Muscle layer of duodenum (tissue), 2 donors: ENCODE measurements around the gene CYP11A1.

Source experiments
- H3K27ac ChIP-seq: one replicate; pipeline ENCODE4 v1.7.0; 2013; ENCODE audit warnings: mild to moderate bottlenecking, low read length
- H3K27me3 ChIP-seq: one replicate; pipeline ENCODE4 v1.7.0; 2013; ENCODE audit warnings: low read depth, mild to moderate bottlenecking, control low read depth, low read length
- H3K36me3 ChIP-seq, 2 donors: one replicate each; pipeline ENCODE4 v1.7.0; 2013; ENCODE audit warnings: low read length in 2 of 2, control low read depth in 1 of 2, mild to moderate bottlenecking in 1 of 2; ENCODE audit not compliant: insufficient read depth in 2 of 2, control insufficient read depth in 1 of 2
- H3K4me1 ChIP-seq, 2 donors: one replicate each; pipeline ENCODE4 v1.7.0; 2013; ENCODE audit warnings: low read length in 2 of 2, mild to moderate bottlenecking in 2 of 2, control low read depth in 1 of 2, moderate library complexity in 1 of 2; ENCODE audit not compliant: insufficient read depth in 2 of 2, control insufficient read depth in 1 of 2
- H3K4me3 ChIP-seq, 2 donors: one replicate each; pipeline ENCODE4 v1.7.0; 2013; ENCODE audit warnings: low read length in 2 of 2, low read depth in 1 of 2, mild to moderate bottlenecking in 1 of 2
- H3K9me3 ChIP-seq, 2 donors: one replicate each; pipeline ENCODE4 v1.7.0; 2013; ENCODE audit warnings: low read length in 2 of 2, control low read depth in 1 of 2, mild to moderate bottlenecking in 1 of 2; ENCODE audit not compliant: control insufficient read depth in 1 of 2
- donor health status: healthy.

Gene CYP11A1

GRCh38 chr15:74349241-74349778, 18.1 kb downstream of the CYP11A1 start:
- no peaks in the 10 kb centered on the region for H3K9me3 ChIP-seq
- no peak overlapping the region for H3K4me3 ChIP-seq
- H3K4me1 ChIP-seq: no peaks in the 10 kb centered on the region
- H3K27me3 ChIP-seq: no peaks in the 10 kb centered on the region
- no peaks in the 10 kb centered on the region for H3K36me3 ChIP-seq
- no peak overlapping the region for H3K27ac ChIP-seq

- no peaks in the 10 kb centered on the region for H3K27me3 ChIP-seq
- no peaks in the 10 kb centered on the region for H3K36me3 ChIP-seq
- H3K4me3 ChIP-seq: no peak overlapping the region
- no peaks in the 10 kb centered on the region for H3K4me1 ChIP-seq
- no peak overlapping the region for H3K27ac ChIP-seq
- no peaks in the 10 kb centered on the region for H3K9me3 ChIP-seq
Measured at GRCh38 chr15:74347757-74348250, 19.6 kb downstream of the CYP11A1 start.

- no peaks in the 10 kb centered on the region for H3K27me3 ChIP-seq
- no peaks in the 10 kb centered on the region for H3K4me1 ChIP-seq
- no peak overlapping the region for H3K27ac ChIP-seq
- H3K36me3 ChIP-seq: no peaks in the 10 kb centered on the region
- no peaks in the 10 kb centered on the region for H3K9me3 ChIP-seq
- no peak overlapping the region for H3K4me3 ChIP-seq
Measured at GRCh38 chr15:74345051-74345450, 22.4 kb downstream of the CYP11A1 start.

GRCh38 chr15:74343797-74344127, 23.7 kb downstream of the CYP11A1 start:
- H3K27ac ChIP-seq: no peak overlapping the region
- H3K4me1 ChIP-seq: no peaks in the 10 kb centered on the region
- no peaks in the 10 kb centered on the region for H3K9me3 ChIP-seq
- H3K27me3 ChIP-seq: no peaks in the 10 kb centered on the region
- H3K36me3 ChIP-seq: no peaks in the 10 kb centered on the region
- H3K4me3 ChIP-seq: no peak overlapping the region

- no peaks in the 10 kb centered on the region for H3K9me3 ChIP-seq
- no peaks in the 10 kb centered on the region for H3K4me1 ChIP-seq
- no peak overlapping the region for H3K27ac ChIP-seq
- no peaks in the 10 kb centered on the region for H3K27me3 ChIP-seq
- H3K36me3 ChIP-seq: no peaks in the 10 kb centered on the region
- H3K4me3 ChIP-seq: no peak overlapping the region
Measured at GRCh38 chr15:74343127-74343796, 24.2 kb downstream of the CYP11A1 start.

GRCh38 chr15:74340150-74340549, 27.3 kb downstream of the CYP11A1 start:
- H3K9me3 ChIP-seq: no peaks in the 10 kb centered on the region

GRCh38 chr15:74339371-74339770, 28.1 kb downstream of the CYP11A1 start:
- Histone ChIP-seq H3K27ac (no peak overlapping the region), H3K27me3 (no peaks in the 10 kb centered on the region), H3K4me1 (no peaks in the 10 kb centered on the region), H3K36me3 (no peaks in the 10 kb centered on the region), H3K4me3 (no peak overlapping the region), H3K9me3 (no peaks in the 10 kb centered on the region)

More at GRCh38 chr15:74340150-74340549, 27.3 kb downstream of the CYP11A1 start:
- Histone ChIP-seq H3K27me3 (no peaks in the 10 kb centered on the region), H3K36me3 (no peaks in the 10 kb centered on the region), H3K27ac (no peak overlapping the region), H3K4me1 (no peaks in the 10 kb centered on the region), H3K4me3 (no peak overlapping the region)

GRCh38 chr15:74338676-74339075, 28.8 kb downstream of the CYP11A1 start:
- Histone ChIP-seq H3K4me1 (no peaks in the 10 kb centered on the region), H3K9me3 (no peaks in the 10 kb centered on the region), H3K4me3 (no peak overlapping the region), H3K36me3 (no peaks in the 10 kb centered on the region), H3K27ac (no peak overlapping the region), H3K27me3 (no peaks in the 10 kb centered on the region)

GRCh38 chr15:74337607-74338211, 29.7 kb downstream of the CYP11A1 start:
- H3K4me1 ChIP-seq: no peaks in the 10 kb centered on the region
- no peaks in the 10 kb centered on the region for H3K9me3 ChIP-seq
- no peak overlapping the region for H3K4me3 ChIP-seq
- H3K27me3 ChIP-seq: no peaks in the 10 kb centered on the region
- H3K36me3 ChIP-seq: no peaks in the 10 kb centered on the region
- no peak overlapping the region for H3K27ac ChIP-seq

- no peaks in the 10 kb centered on the region for H3K4me1 ChIP-seq
- no peaks in the 10 kb centered on the region for H3K9me3 ChIP-seq
- no peaks in the 10 kb centered on the region for H3K27me3 ChIP-seq
- no peak overlapping the region for H3K4me3 ChIP-seq
- H3K36me3 ChIP-seq: no peaks in the 10 kb centered on the region
- H3K27ac ChIP-seq: no peak overlapping the region
Measured at GRCh38 chr15:74337146-74337545, 30.3 kb downstream of the CYP11A1 start.

GRCh38 chr15:74336061-74337005, 31.1 kb downstream of the CYP11A1 start:
- no peak overlapping the region for H3K27ac ChIP-seq
- H3K4me1 ChIP-seq: no peaks in the 10 kb centered on the region
- H3K36me3 ChIP-seq: no peaks in the 10 kb centered on the region

More at GRCh38 chr15:74336061-74337005, 31.1 kb downstream of the CYP11A1 start:
- Histone ChIP-seq H3K9me3 (no peaks in the 10 kb centered on the region), H3K4me3 (no peak overlapping the region), H3K27me3 (no peaks in the 10 kb centered on the region)
